Tibial artery (tissue), 4 donors: Measurements from ENCODE around the gene AGRN.
"Not testable (repeated sequence)": the region's sequence is repeated elsewhere in the genome, so short reads cannot be mapped to it uniquely, and the experiment has no call there.

Experiments used
- DNase-seq, 2 donors: peaks; one replicate each; pipeline ENCODE4 v3.0.0-alpha.2; 2019
- H3K27ac ChIP-seq, 2 donors: fragments of 200-600 bp; sonication (generic) in 1 of 2; 1 replicate in 1 of 2; 2 replicates in 1 of 2; pipeline ENCODE4 v1.5.1; 2018 to 2019; ENCODE audit warnings: mild to moderate bottlenecking in 1 of 2
- H3K27me3 ChIP-seq, 2 donors: fragments of 200-600 bp; sonication (generic) in 1 of 2; one replicate each; pipeline versions ENCODE4 v1.5.1 to v1.6.0; 2016 to 2019
- H3K36me3 ChIP-seq, 3 donors: fragments of 200-600 bp; sonication (generic) in 2 of 3; one replicate each; pipeline ENCODE4 v1.5.1; 2016 to 2019; ENCODE audit warnings: mild to moderate bottlenecking in 2 of 3
- H3K4me1 ChIP-seq, 4 donors: fragments of 200-600 bp; sonication (generic) in 2 of 4; 1 replicate in 3 of 4; 2 replicates in 1 of 4; pipeline ENCODE4 v1.5.1; 2016 to 2019
- H3K4me3 ChIP-seq, 2 donors: fragments of 200-600 bp; sonication (generic) in 1 of 2; 1 replicate in 1 of 2; 2 replicates in 1 of 2; pipeline ENCODE4 v1.5.1; 2018 to 2019; ENCODE audit warnings: mild to moderate bottlenecking in 2 of 2
- H3K9me3 ChIP-seq, 3 donors: fragments of 200-600 bp; sonication (generic) in 1 of 3; one replicate each; pipeline ENCODE4 v1.5.1; 2016 to 2019
- intact Hi-C: fragments of 100-400 bp; cut with DNase I; formaldehyde crosslinking; loops from one replicate; pipeline ENCODE4 v1.15.0; 2023; ENCODE audit warnings: low total_unique reads
- TF ChIP-seq, protein P1 (sequence below), 2 experiments: fragments of 200-600 bp in 1 of 2; fragments of 450-650 bp in 1 of 2; IDR thresholded peaks; one replicate each; pipeline ENCODE4 v1.5.1; 2017 to 2019; ENCODE audit warnings: antibody characterized with exemption in 2 of 2, mild to moderate bottlenecking in 1 of 2, moderate library complexity in 1 of 2

Gene AGRN

DNA sequence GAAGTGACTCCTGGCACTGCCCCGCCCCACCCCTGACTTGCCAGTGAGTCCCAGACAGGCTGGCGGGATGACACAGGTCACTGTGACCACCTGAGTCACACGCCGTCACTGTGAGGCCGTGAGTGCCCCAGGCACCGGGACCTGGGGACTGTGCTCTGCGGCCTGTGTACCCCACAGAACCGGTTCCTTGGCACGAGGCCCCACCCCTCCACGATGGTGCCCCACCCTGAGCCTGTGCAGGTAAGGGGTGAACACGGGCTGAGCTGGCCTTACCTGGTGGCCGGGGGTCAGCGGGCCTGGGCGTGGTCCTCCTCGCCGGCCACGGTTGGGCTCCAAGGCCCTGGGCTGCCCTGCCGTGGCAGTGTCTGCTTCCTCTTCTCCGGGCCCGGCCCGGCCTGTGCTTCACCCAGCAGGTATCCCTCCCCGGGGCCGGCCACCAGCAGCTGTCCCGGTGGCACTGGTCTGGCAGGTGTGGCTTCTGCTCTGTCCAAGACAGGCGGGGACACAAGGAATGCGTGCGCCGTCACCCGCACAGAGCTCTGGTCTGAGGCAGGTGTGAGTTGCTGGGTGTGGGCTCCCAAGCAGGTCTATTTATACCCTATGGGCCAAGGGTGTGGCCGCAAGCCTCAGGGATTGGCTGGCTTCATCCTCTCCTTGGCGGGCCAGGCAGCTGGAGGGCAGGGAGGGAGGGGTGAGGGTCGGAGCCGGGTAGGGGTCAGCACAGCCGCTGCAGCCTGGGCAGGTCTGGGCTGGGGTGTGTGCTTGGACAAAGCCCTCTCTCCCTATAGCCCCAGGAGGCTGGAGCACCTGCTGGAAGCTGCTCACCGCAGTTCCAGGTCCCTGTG lies 54.0 kb downstream of the AGRN start, which contains the start of gene RNF223:
RNF223 (minus strand) TSS at position 564 of the 845 bp plus-strand sequence. CDS start 1,740 bp downstream, outside the sequence.
- H3K36me3 ChIP-seq, result no peaks in the 10 kb centered on the region
- H3K27ac ChIP-seq, result no peak within 1 kb of the TSS
- TF ChIP-seq, protein P1, sequence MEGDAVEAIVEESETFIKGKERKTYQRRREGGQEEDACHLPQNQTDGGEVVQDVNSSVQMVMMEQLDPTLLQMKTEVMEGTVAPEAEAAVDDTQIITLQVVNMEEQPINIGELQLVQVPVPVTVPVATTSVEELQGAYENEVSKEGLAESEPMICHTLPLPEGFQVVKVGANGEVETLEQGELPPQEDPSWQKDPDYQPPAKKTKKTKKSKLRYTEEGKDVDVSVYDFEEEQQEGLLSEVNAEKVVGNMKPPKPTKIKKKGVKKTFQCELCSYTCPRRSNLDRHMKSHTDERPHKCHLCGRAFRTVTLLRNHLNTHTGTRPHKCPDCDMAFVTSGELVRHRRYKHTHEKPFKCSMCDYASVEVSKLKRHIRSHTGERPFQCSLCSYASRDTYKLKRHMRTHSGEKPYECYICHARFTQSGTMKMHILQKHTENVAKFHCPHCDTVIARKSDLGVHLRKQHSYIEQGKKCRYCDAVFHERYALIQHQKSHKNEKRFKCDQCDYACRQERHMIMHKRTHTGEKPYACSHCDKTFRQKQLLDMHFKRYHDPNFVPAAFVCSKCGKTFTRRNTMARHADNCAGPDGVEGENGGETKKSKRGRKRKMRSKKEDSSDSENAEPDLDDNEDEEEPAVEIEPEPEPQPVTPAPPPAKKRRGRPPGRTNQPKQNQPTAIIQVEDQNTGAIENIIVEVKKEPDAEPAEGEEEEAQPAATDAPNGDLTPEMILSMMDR (IDR thresholded peaks at IDR 0.05), result no peak
- H3K9me3 ChIP-seq, result no peaks in the 10 kb centered on the region
- peaks cover 0 to 70% of the 10 kb centered on the region in 2 donors for H3K27me3 ChIP-seq
- H3K4me3 ChIP-seq, result no peak within 1 kb of the TSS
- intact Hi-C loops, result loop anchor here (5.0 kb wide), 1 partner anchor 47 kb away; no protein-coding TSS in a partner anchor
- no peak for DNase-seq
- peaks cover 0 to 30% (median 7%) of the 10 kb centered on the region in 4 donors for H3K4me1 ChIP-seq

DNA sequence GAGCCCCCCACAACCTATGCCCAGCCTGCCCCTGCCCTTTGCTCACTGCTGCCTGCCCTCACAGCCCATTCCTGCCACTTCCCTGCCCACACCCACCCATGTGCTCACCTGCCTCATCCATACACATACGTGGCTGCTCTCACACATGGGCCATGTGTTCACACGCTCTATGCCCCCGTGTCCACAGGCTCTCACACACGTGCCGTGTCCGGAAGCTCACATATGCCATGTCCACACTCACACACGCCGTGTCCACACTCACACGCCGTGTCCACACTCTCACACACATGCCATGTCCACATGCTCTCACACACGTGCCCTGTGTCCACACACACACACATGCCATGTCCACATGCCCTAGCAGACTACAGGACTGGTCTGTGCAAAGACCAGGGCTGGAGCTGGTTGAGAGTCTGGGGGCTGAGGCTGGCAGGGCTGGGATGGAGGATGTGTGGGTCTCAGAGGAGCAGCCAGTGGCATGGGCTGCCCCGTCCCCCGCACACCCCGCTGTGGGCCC lies 54.8 kb downstream of the AGRN start:
- TF ChIP-seq, protein P1 (IDR thresholded peaks at IDR 0.05), result no peak
- Histone ChIP-seq H3K4me1 (peaks cover 0 to 28% (median 5%) of the 10 kb centered on the region in 4 donors), H3K36me3 (no peaks in the 10 kb centered on the region), H3K27me3 (peaks cover 0 to 66% of the 10 kb centered on the region in 2 donors), H3K4me3 (no peak overlapping the region), H3K27ac (no peak overlapping the region), H3K9me3 (no peaks in the 10 kb centered on the region)
- intact Hi-C loops, result loop anchor here (5.0 kb wide), 1 partner anchor 47 kb away; no protein-coding TSS in a partner anchor
- no peak for DNase-seq

DNA sequence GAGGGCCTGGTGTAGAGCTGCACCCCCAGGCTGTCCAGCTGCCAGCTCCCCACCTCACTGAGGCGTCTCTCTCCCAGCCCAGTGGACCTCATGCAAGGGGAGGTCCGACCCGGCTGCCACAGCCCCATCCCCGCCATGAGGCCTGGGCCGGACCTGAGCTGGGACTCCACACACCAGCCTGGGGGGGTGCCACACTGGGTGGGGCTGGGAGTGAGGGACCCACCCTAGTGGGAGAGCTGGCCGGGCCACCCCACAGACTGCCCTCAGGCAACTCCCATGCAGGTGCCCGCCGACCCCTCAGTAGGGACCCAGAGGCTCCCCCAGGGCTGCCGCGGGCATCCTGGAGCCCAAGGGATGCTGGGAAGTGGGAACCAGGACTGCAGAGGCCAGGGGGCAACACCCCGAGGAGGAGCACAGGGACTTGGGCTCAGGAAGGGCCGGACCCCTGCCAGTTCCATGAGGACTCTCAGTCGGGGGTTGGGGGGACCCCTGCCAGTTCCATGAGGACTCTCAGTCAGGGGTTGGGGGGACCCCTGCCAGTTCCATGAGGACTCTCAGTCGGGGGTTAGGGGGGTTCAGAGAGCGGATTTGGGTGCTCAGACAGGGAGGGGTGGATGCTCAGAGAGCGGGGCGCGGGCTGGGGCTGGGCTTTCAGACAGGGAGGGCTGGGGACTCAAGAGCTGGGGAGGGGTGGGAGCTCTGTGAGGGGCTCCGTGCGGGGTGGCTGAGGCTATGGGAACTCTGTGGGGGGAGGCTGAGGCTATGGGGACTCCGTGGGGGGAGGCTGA lies 55.4 kb downstream of the AGRN start:
- no peak overlapping the region for H3K27ac ChIP-seq
- intact Hi-C loops, result no loop called here
- TF ChIP-seq, protein P1 (IDR thresholded peaks at IDR 0.05), result no peak
- peaks cover 0 to 32% (median 12%) of the 10 kb centered on the region in 4 donors for H3K4me1 ChIP-seq
- H3K4me3 ChIP-seq, result no peak overlapping the region
- H3K27me3 ChIP-seq, result peaks cover 0 to 60% of the 10 kb centered on the region in 2 donors
- H3K9me3 ChIP-seq, result no peaks in the 10 kb centered on the region
- no peaks in the 10 kb centered on the region for H3K36me3 ChIP-seq
- no peak for DNase-seq

DNA sequence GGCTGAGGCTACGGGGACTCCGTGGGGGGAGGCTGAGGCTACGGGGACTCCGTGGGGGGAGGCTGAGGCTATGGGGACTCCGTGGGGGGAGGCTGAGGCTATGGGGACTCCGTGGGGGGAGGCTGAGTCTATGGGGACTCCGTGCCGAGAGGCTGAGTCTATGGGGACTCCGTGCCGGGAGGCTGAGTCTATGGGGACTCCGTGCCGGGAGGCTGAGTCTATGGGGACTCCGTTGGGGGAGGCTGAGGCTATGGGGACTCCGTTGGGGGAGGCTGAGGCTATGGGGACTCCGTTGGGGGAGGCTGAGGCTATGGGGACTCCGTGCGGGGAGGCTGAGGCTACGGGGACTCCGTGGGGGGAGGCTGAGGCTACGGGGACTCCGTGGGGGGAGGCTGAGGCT lies 57.5 kb downstream of the AGRN start:
- peaks cover 0 to 26% (median 13%) of the 10 kb centered on the region in 4 donors for H3K4me1 ChIP-seq
- peak in 1 of 2 donors; percentile 6 for DNase-seq
- H3K36me3 ChIP-seq, H3K4me3 ChIP-seq, intact Hi-C loops, H3K9me3 ChIP-seq, H3K27ac ChIP-seq: not testable (repeated sequence)
- H3K27me3 ChIP-seq, result peaks cover 0 to 39% of the 10 kb centered on the region in 2 donors

DNA sequence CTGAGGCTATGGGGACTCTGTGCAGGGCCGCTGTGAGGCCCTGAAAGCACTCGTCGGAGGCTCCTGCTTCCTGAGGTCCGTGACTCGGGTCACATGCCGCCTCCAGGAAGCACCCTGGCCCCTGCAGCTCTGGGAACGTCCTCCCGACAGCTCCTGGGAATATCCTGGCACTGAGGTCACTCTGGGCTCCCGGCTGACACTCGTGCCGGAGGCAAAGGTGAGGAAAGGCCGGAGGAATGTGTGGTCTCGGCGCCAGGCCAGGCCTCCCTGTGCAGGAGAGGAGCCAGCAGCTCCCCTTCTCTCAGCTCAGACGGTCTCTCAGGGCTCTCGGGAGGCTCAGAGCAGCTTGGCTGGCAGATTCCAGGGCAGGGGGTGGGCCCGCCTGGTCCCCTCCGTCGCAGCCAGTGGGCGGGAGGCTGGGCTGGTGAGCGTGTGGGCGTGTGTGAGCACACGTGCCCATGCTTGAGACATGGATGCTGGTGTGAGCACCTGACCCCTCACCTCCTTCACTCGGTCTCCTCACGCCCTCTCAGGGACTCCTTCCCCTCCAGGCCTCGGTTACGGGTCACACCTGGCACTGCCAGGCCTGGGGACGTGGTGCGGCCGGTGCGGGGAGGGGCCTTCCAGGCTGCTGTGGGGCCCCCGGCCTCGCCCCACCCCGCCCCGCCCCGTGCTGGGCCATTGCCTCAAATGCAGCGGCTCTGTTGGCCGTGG lies 59.6 kb downstream of the AGRN start:
- TF ChIP-seq, protein P1 (IDR thresholded peaks at IDR 0.05), result no peak
- Histone ChIP-seq H3K4me3 (peak overlapping the region; percentile 32 to 50), H3K4me1 (peaks cover 0 to 14% (median 13%) of the 10 kb centered on the region in 4 donors), H3K36me3 (peaks cover 0 to 28% (median 0%) of the 10 kb centered on the region in 3 donors), H3K9me3 (no peaks in the 10 kb centered on the region), H3K27me3 (peaks cover 0 to 17% of the 10 kb centered on the region in 2 donors), H3K27ac (peak overlapping the region in 1 of 2 donors; percentile 1)
- DNase-seq, result peak; percentile 24 to 78
- intact Hi-C loops, result no loop called here
